ENCODE measurements around the gene REN. TPM values are rescaled to one million over a fixed set of nuclear protein-coding genes. Genes with fewer than 3 reads are reported as not detected.

The REN gene
- total and polyA plus RNA-seq, 2 of the 8 experiments (the other 6 are each of a cell fraction or from before 2014, with no cell fraction given) = 0.05 TPM; not detected in 1

GRCh38 chr1:204108312-204109141, 57.6 kb downstream of the REN start:
- peak overlapping the region; percentile 83 for H4K8ac ChIP-seq (ENCODE audit: extremely low read depth, insufficient read depth, low read length)
- H2BK5ac ChIP-seq (ENCODE audit: low read depth, low read length) = peak overlapping the region; percentile 96
- H3K4ac ChIP-seq (replicated peaks; ENCODE audit: insufficient read length, low read depth, low read length) = peak overlapping the region; percentile 41
- peak overlapping the region; percentile 96 for H2AK5ac ChIP-seq (ENCODE audit: low read depth, low read length)
- H3K4me2 ChIP-seq (ENCODE audit: insufficient read depth in 1 of 2, low read depth in 2 of 2, low read length in 2 of 2) = peak overlapping the region; percentile 66 to 79
- peak overlapping the region; percentile 69 for H4K5ac ChIP-seq (ENCODE audit: insufficient read length, low read depth, low read length)
- H4K91ac ChIP-seq (replicated peaks; ENCODE audit: insufficient read length, low read length) = peak overlapping the region; percentile 95
- no peak overlapping the region; a peak in 1 of 7 replicates for H3K9ac ChIP-seq (replicated peaks in 1 of 4; ENCODE audit: extremely low read depth in 1 of 4, low read depth in 3 of 4, low read length in 3 of 4)
- H3K23me2 ChIP-seq (ENCODE audit: low read depth, low read length) = no peaks in the 10 kb centered on the region; the same call in 1 of the 2 replicates
- peak overlapping the region; percentile 97 for H2BK120ac ChIP-seq (replicated peaks; ENCODE audit: low read depth, low read length)
- peak; percentile 77 for FAIRE-seq
- H3K18ac ChIP-seq (ENCODE audit: extremely low read depth, low read length) = peak overlapping the region; percentile 93
- POLR2A ChIA-PET (ENCODE audit: partially characterized antibody) = interaction anchor here (0.8 to 2.3 kb wide), 15 partner anchors 9 to 248 kb away, joined by 3 to 21 read pairs (median 4); partner anchors contain the start of genes SNRPE and SOX13
- peaks cover 9 to 93% of the 10 kb centered on the region in 2 experiments for H3K79me2 ChIP-seq (ENCODE audit: control insufficient read depth in 1 of 2, insufficient read depth in 2 of 2, low read length in 2 of 2)
- peak overlapping the region; percentile 31; the same call in 1 of the 2 replicates for H3K27ac ChIP-seq (ENCODE audit: low read depth, low read length)
- CTCF ChIA-PET (ENCODE audit: partially characterized antibody) = interaction anchor here (1.1 to 3.9 kb wide), 12 partner anchors 12 to 248 kb away, joined by 3 to 20 read pairs (median 4); no protein-coding TSS in a partner anchor
- peaks cover 29 to 40% of the 10 kb centered on the region in 2 experiments for H4K20me1 ChIP-seq (replicated peaks in 1 of 2; ENCODE audit: control insufficient read depth in 1 of 2, insufficient read depth in 2 of 2, low read length in 2 of 2)
- H3K4me3 ChIP-seq (ENCODE audit: extremely low read depth in 1 of 4, insufficient read depth in 2 of 4, low read depth in 3 of 4, low read length in 4 of 4) = peak overlapping the region in 2 of 4 experiments; percentile 19 to 47; a peak in 3 of 8 replicates
- peaks cover 15 to 47% (median 36%) of the 10 kb centered on the region in 4 experiments for H3K4me1 ChIP-seq (replicated peaks in 1 of 4; ENCODE audit: control insufficient read depth in 3 of 4, insufficient read depth in 4 of 4, low read length in 3 of 4)
- peak overlapping the region; percentile 99 for H2BK12ac ChIP-seq (ENCODE audit: low read depth, low read length)
- peak; percentile 80 to 86 for DNase-seq (ENCODE audit: low read depth in 1 of 2, low spot score in 2 of 2)
- no peaks in the 10 kb centered on the region for H3K36me3 ChIP-seq (ENCODE audit: control insufficient read depth in 2 of 4, insufficient read depth in 4 of 4, low read length in 3 of 4)
- H2BK20ac ChIP-seq (ENCODE audit: low read length) = peak overlapping the region; percentile 100
- peaks cover 16% of the 10 kb centered on the region for H3K79me1 ChIP-seq (ENCODE audit: low read depth, low read length)
- H3K56ac ChIP-seq (replicated peaks; ENCODE audit: insufficient read length, low read depth, low read length) = peak overlapping the region; percentile 54
- no peak overlapping the region for H3K14ac ChIP-seq (ENCODE audit: insufficient read length)
- no peaks in the 10 kb centered on the region for H3K9me3 ChIP-seq (ENCODE audit: insufficient read depth in 2 of 2, low read depth in 1 of 2, low read length in 1 of 2)
- H3K23ac ChIP-seq (ENCODE audit: insufficient read length) = no peak overlapping the region
- H3K27me3 ChIP-seq (replicated peaks in 1 of 4; ENCODE audit: control insufficient read depth in 3 of 4, extremely low read depth in 1 of 4, insufficient read depth in 3 of 4, low read length in 3 of 4) = no peaks in the 10 kb centered on the region
- H2BK15ac ChIP-seq (ENCODE audit: low read length) = peak overlapping the region; percentile 48; the same call in 1 of the 2 replicates
- H2AFZ ChIP-seq (ENCODE audit: low read length) = no peak overlapping the region
- WGBS, 2 experiments (ENCODE audit: extremely low coverage in 1 of 2, insufficient coverage in 1 of 2, insufficient read length in 1 of 2, insufficient replicate concordance in 2 of 2, low coverage in 1 of 2, low lambda C conversion rate in 2 of 2, missing lambda C conversion rate in 1 of 2) = 7% methylated on average over 21 of the region's 21 CpGs; no CpG with 5 or more reads in 1 of the 2 experiments
- TF ChIP-seq CBX8 (IDR thresholded peaks at IDR 0.05; ENCODE audit: borderline replicate concordance, low read depth, low read length) = no peak
- TF ChIP-seq CREB1 (IDR thresholded peaks at IDR 0.05) = no peak
- TF ChIP-seq ASH2L (IDR thresholded peaks at IDR 0.05; ENCODE audit: low read length) = no peak
- no peak for TF ChIP-seq RBBP5 (IDR thresholded peaks at IDR 0.05; ENCODE audit: borderline replicate concordance, low read depth, low read length)
- TF ChIP-seq E2F6 (IDR thresholded peaks at IDR 0.05) = no peak
- TF ChIP-seq SP2 (IDR thresholded peaks at IDR 0.05; ENCODE audit: low read length) = no peak
- no peak for TF ChIP-seq NRF1 (IDR thresholded peaks at IDR 0.05; ENCODE audit: low read depth, low read length)
- no peak for TF ChIP-seq KDM5A (IDR thresholded peaks at IDR 0.05; ENCODE audit: low read length)
- no peak for TF ChIP-seq ATF2 (IDR thresholded peaks at IDR 0.05; ENCODE audit: low read length)
